NCI-H128 (cell line): ENCODE results near the gene AMHR2.

Experiments
- DNase-seq: peaks from one replicate; lab custom pipeline; 2025; ENCODE audit not compliant: unreplicated experiment; lab: John Stamatoyannopoulos, UW

The AMHR2 gene

DNA sequence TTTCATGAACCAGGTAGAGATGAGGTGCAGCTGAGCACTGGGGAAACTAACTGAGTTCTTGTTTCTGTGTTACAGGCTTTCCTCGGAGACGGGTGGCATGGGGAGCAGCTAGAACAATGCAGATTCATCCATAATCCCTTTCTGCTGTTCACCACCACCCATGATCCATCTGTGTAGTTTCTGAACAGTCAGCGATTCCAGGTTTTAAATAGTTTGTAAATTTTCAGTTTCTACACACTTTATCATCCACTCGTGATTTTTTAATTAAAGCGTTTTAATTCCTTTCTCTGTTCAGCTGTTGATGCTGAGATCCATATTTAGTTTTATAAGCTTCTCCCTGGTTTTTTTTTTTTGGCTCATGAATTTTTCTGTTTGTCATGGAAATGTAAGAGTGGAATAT, 55.7 kb downstream of the AMHR2 start:
- no peak for DNase-seq

DNA sequence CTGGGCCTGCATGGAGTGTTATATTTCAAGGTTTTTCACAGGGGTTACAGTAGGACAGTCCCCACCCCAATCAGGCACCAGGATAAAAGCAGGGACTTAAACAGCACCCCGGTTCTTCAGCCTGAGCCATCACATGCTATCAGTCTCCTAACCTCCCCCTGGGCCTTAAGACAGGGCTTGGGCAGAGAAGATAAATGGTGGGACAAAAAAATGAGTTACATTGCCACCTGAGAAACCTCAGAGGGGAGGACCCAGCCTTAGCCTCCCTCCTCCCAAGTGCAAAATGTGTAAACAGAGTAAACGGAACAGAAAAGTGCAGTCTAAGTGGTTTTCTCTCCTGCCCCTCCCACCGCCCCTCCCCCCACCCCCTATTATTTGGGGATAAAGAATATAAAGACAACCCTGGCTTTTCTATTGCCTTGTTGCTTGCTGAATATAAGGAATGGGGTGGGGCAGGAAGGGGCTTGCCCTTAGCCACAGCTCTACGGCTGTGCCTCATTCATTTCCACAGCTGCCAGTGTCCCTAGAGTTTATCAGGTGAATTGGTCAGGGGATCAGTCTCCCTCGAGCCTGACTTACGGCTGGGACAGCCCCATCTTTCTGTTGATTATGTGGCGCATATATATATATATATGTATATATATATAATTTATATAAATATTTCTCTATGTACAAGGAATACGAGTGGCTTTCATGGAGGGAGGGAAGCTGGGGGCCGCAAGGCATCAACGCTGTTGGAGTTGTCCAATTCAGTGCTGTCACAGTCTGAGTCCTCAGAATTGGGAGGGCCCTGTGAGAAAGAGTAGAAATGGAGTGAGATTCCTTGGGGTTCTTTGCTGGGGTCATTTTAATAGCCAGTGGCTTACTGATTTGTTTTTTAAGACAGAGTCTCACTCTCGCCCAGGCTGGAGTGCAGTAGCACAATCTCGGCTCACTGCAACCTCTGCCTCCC, 57.1 kb downstream of the AMHR2 start:
- DNase-seq, result no peak
